Measurements from ENCODE around the gene ARHGAP24.

ARHGAP24 gene

DNA sequence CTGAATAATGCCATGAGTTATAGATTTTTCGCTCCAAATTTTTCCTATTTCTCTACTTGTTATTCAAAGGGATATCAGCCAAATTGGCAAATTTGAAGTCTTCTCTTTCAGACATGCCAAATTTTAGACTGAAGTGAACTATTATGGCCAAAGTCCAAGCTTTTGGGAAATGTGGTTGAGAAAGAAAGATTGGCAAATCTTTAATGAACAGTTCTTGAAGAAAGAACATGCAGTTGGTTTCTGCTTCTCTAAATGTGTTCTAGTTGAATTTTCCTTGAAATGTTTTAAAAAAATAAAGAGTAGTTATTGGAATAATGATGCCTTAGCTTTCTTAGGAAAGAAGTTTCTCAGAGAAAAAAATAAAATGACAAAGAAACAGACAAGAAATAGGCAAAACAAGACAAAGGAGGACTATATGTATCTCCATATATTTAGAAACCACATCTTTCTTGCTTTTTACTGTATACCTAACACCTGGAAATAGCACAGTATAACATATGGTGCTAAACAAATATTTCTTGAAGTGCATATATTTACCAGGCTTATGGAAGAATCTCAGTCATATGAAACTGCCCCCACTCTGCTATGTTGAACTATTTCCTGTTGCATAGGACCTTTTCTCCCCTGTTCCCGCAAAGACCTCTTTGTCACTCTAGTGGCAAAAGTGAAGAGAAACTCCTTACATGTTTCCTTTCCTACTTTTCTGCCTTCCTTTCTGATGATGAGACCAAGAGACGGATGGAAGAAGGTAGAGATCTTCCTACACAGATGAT, 250.0 kb downstream of the ARHGAP24 start:
- POLR2A ChIA-PET: no interaction called here
- TF ChIP-seq L3MBTL2 (conservative IDR thresholded peaks at IDR 0.05) (no peak), FOXA1 (IDR thresholded peaks at IDR 0.05) (no peak), ZNF384 (IDR thresholded peaks at IDR 0.05) (no peak), TARDBP (IDR thresholded peaks at IDR 0.05) (no peak), SP1 (IDR thresholded peaks at IDR 0.05) (no peak), SUZ12 (IDR thresholded peaks at IDR 0.05) (no peak), ARNT (IDR thresholded peaks at IDR 0.05) (no peak), BHLHE40 (IDR thresholded peaks at IDR 0.05; ENCODE audit: borderline replicate concordance) (no peak), CTBP1 (IDR thresholded peaks at IDR 0.05; ENCODE audit: borderline replicate concordance) (no peak), LEF1 (IDR thresholded peaks at IDR 0.05; ENCODE audit: borderline replicate concordance) (no peak), FOXM1 (IDR thresholded peaks at IDR 0.05; ENCODE audit: borderline replicate concordance) (no peak), FOXK2 (IDR thresholded peaks at IDR 0.05) (no peak), NFRKB (IDR thresholded peaks at IDR 0.05) (no peak), ELF4 (IDR thresholded peaks at IDR 0.05) (no peak), HDGF (IDR thresholded peaks at IDR 0.05; ENCODE audit: borderline replicate concordance) (no peak)
- TF ChIP-seq, protein P1, sequence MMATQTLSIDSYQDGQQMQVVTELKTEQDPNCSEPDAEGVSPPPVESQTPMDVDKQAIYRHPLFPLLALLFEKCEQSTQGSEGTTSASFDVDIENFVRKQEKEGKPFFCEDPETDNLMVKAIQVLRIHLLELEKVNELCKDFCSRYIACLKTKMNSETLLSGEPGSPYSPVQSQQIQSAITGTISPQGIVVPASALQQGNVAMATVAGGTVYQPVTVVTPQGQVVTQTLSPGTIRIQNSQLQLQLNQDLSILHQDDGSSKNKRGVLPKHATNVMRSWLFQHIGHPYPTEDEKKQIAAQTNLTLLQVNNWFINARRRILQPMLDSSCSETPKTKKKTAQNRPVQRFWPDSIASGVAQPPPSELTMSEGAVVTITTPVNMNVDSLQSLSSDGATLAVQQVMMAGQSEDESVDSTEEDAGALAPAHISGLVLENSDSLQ (IDR thresholded peaks at IDR 0.05): no peak
- CTCF ChIA-PET: no interaction called here
- DNase-seq (ENCODE audit: extremely low spot score): no peak

DNA sequence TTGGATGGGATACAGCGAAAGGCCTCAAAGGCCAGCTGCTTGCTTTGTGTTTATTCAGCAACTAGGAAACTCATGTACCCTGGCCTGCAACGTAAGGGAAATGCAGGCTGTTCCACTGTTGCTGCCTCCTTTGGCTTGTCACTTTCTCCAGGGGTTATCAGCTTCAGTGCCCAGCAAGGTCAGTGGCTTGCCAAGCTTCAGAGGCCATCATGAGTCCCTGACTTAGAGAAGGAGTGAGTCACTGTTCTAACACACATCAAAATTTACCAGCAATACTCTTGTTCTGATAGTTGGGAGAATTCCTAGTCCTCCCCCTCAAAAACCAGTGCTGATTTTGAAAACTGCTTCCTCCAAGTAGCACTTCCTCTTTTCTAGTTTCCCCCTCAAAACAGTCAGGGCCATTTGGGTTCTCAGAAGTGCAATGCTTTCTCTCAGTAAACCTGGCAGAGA, 250.8 kb downstream of the ARHGAP24 start:
- TF ChIP-seq BHLHE40 (IDR thresholded peaks at IDR 0.05; ENCODE audit: borderline replicate concordance): no peak
- no peak for TF ChIP-seq ELF4 (IDR thresholded peaks at IDR 0.05)
- TF ChIP-seq TARDBP (IDR thresholded peaks at IDR 0.05): no peak
- TF ChIP-seq ZNF384 (IDR thresholded peaks at IDR 0.05): no peak
- no peak for TF ChIP-seq NFRKB (IDR thresholded peaks at IDR 0.05)
- TF ChIP-seq HDGF (IDR thresholded peaks at IDR 0.05; ENCODE audit: borderline replicate concordance): no peak
- no peak for TF ChIP-seq FOXA1 (IDR thresholded peaks at IDR 0.05)
- TF ChIP-seq LEF1 (IDR thresholded peaks at IDR 0.05; ENCODE audit: borderline replicate concordance): no peak
- no peak for TF ChIP-seq CTBP1 (IDR thresholded peaks at IDR 0.05; ENCODE audit: borderline replicate concordance)
- TF ChIP-seq FOXK2 (IDR thresholded peaks at IDR 0.05): no peak
- ChIA-PET POLR2A (no interaction called here), CTCF (no interaction called here)
- no peak for DNase-seq (ENCODE audit: extremely low spot score)

DNA sequence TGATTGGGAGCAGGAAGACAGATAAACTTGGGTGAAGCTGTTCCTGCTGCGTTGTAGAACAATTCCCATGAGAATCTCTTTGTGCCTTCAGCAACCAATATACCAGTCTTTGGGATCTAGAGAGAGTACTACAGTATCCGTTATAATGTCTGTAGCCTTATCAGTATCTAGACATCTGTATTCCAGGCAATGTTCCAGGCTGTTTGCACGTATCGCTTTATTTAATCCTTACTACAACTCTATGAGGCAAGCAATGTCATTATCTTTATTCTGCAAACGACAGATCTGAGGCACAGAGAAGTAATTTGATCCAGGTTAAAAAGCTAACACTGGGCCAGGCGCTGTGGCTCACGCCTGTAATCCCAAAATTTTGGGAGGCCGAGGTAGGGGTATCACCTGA, 251.6 kb downstream of the ARHGAP24 start:
- no peak for TF ChIP-seq LEF1 (IDR thresholded peaks at IDR 0.05; ENCODE audit: borderline replicate concordance)
- TF ChIP-seq BHLHE40 (IDR thresholded peaks at IDR 0.05; ENCODE audit: borderline replicate concordance): no peak
- TF ChIP-seq HDGF (IDR thresholded peaks at IDR 0.05; ENCODE audit: borderline replicate concordance): no peak
- no peak for TF ChIP-seq TARDBP (IDR thresholded peaks at IDR 0.05)
- no peak for TF ChIP-seq SUZ12 (IDR thresholded peaks at IDR 0.05)
- no peak for TF ChIP-seq FOXM1 (IDR thresholded peaks at IDR 0.05; ENCODE audit: borderline replicate concordance)
- no peak for TF ChIP-seq ZNF384 (IDR thresholded peaks at IDR 0.05)
- no peak for TF ChIP-seq L3MBTL2 (conservative IDR thresholded peaks at IDR 0.05)
- TF ChIP-seq, protein P1 (IDR thresholded peaks at IDR 0.05): no peak
- no peak for TF ChIP-seq NFRKB (IDR thresholded peaks at IDR 0.05)
- CTCF ChIA-PET: no interaction called here
- POLR2A ChIA-PET: no interaction called here
- DNase-seq (ENCODE audit: extremely low spot score): no peak

DNA sequence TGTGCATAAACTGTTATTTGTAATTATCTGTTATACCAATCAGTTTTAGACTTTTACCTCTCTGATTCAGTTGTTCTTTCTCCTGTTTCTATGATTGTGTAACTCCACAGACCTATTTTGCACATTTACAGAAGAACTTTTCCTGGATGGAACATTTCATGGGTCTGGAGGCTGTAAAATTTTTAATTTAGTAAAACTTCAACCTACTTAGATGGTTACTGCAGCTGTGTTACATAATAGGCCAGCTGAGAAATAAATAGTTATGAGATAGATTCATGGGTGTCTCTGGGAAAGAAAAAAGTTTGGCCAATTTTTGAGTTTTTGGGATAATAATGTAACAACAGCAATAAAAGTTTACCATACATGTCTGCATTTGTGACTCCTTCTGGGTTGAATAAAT, 253.5 kb downstream of the ARHGAP24 start:
- CTCF ChIA-PET: no interaction called here
- POLR2A ChIA-PET: no interaction called here

DNA sequence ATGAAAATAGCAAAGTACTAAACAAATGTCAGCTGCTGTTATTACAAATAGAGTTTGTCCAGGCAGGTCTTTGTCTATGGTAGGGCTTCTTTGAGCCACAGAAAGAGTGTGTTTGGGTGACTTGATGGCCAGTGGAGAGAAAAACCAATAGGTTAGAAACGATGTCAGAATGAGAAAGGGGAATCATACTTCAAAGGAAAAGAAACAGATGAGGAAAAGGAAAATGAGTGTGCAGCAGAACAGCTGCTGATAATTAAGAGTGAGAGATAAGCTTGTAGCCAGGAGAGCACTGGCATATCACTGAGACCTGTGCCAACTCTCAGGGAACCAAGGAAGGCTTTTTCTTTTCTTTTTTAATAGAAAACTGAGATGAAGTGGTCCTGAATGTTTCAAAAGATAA, 257.2 kb downstream of the ARHGAP24 start:
- ChIA-PET CTCF (no interaction called here), POLR2A (no interaction called here)
- TF ChIP-seq FOXK2 (IDR thresholded peaks at IDR 0.05) (no peak), SUZ12 (IDR thresholded peaks at IDR 0.05) (no peak), SP1 (IDR thresholded peaks at IDR 0.05) (no peak), FOXA1 (IDR thresholded peaks at IDR 0.05) (no peak), ARNT (IDR thresholded peaks at IDR 0.05) (no peak), NFRKB (IDR thresholded peaks at IDR 0.05) (no peak), BHLHE40 (IDR thresholded peaks at IDR 0.05; ENCODE audit: borderline replicate concordance) (no peak), FOXM1 (IDR thresholded peaks at IDR 0.05; ENCODE audit: borderline replicate concordance) (no peak), CTBP1 (IDR thresholded peaks at IDR 0.05; ENCODE audit: borderline replicate concordance) (no peak), L3MBTL2 (conservative IDR thresholded peaks at IDR 0.05) (no peak), ELF4 (IDR thresholded peaks at IDR 0.05) (no peak), ZNF384 (IDR thresholded peaks at IDR 0.05) (no peak), TARDBP (IDR thresholded peaks at IDR 0.05) (no peak), HDGF (IDR thresholded peaks at IDR 0.05; ENCODE audit: borderline replicate concordance) (no peak), LEF1 (IDR thresholded peaks at IDR 0.05; ENCODE audit: borderline replicate concordance) (no peak)
- TF ChIP-seq, protein P1 (IDR thresholded peaks at IDR 0.05): no peak
- DNase-seq (ENCODE audit: extremely low spot score): no peak

More for the DNA sequence above, 253.5 kb downstream of the ARHGAP24 start:
- TF ChIP-seq FOXM1 (IDR thresholded peaks at IDR 0.05; ENCODE audit: borderline replicate concordance): no peak
- no peak for TF ChIP-seq L3MBTL2 (conservative IDR thresholded peaks at IDR 0.05)
- TF ChIP-seq LEF1 (IDR thresholded peaks at IDR 0.05; ENCODE audit: borderline replicate concordance): no peak
- TF ChIP-seq, protein P1 (IDR thresholded peaks at IDR 0.05): no peak
- TF ChIP-seq ZNF384 (IDR thresholded peaks at IDR 0.05): no peak
- no peak for TF ChIP-seq HDGF (IDR thresholded peaks at IDR 0.05; ENCODE audit: borderline replicate concordance)
- no peak for TF ChIP-seq ARNT (IDR thresholded peaks at IDR 0.05)
- TF ChIP-seq SP1 (IDR thresholded peaks at IDR 0.05): no peak
- TF ChIP-seq BHLHE40 (IDR thresholded peaks at IDR 0.05; ENCODE audit: borderline replicate concordance): no peak
- no peak for TF ChIP-seq ELF4 (IDR thresholded peaks at IDR 0.05)
- TF ChIP-seq NFRKB (IDR thresholded peaks at IDR 0.05): no peak
- TF ChIP-seq CTBP1 (IDR thresholded peaks at IDR 0.05; ENCODE audit: borderline replicate concordance): no peak
- no peak for DNase-seq (ENCODE audit: extremely low spot score)
